Measurements from ENCODE around the gene RNF150.
"Not testable (repeated sequence)": the region's sequence is repeated elsewhere in the genome, so short reads cannot be mapped to it uniquely, and the experiment has no call there.

The RNF150 gene

GRCh38 chr4:141078871-141079270, 54.4 kb downstream of the RNF150 start:
- in situ Hi-C loops (cut with MboI; ENCODE audit: low sequenced_read_pairs) = no loop called here

GRCh38 chr4:141077611-141078225, 55.6 kb downstream of the RNF150 start:
- in situ Hi-C loops (cut with MboI; ENCODE audit: low sequenced_read_pairs) = no loop called here

DNA sequence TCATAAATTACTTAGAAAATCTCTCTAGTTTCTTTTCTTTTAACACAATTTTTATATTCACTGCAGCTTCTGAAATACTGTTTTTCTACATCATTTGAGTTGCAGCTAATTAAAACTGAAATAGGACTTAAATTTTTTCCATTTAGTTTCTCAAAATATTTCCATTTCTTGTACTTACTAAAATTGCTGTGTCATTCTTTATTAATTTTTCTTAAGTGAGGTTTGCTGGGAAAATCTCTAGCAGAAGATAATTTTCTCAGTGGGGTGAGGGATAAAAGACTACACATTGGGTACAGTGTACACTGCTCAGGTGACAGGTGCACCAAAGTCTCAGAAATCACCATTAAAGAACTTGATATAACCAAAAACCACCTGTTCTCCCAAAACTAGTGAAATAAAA, 57.7 kb downstream of the RNF150 start:
- in situ Hi-C loops (cut with MboI; ENCODE audit: low sequenced_read_pairs) = no loop called here

DNA sequence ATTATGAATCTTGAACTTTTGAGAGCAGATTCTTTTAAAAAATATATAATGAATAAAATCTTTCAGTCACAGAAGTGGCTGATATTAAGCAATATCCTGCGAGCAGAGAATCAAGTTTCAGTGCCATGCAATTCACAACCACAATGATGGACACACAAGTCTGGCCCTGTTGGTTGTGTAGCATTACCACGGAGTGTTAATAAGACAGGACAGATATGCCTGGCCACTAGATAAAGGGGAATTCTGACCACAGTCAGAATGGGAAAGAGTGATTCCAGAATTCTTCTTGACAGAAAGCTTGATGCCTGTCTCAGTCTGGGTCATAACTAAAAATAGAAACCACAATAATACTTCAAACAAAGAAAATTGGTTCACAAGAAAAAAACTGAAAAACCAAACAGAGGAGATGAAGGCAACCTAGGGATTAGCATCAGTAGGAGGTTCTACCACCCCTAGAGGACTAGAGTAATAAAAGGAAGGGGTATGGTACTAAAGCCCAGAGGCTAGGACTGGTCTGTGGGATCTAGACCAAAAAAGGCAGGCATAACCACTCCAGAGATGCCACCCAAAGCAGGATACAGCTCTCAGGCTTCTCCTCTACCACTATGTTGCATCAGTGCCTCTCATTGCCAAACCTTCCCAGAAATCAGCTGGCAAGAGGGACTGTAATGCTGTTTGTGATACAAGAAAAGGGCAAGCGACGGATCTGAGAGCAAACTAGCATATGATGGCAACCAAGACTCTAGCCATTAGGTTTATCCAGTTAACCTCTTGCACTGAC, 59.0 kb downstream of the RNF150 start:
- in situ Hi-C loops (cut with MboI; ENCODE audit: low sequenced_read_pairs) = no loop called here

DNA sequence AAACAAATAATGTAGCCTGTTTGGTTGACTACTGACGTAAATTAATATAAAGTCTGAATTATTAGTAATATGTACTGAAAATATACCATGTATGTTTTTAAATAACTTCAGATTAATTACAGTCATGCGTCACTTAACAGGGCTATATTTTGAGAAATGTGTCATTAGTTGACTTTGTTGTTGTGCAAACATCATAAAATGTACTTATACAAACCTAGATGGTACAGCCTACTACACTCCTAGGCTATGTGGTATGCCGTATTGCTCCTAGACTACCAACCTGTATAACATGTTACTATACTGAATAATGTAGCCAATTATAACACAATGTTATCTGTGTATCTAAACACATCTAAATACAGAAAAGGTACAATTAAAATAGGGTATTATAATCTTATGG, 66.6 kb downstream of the RNF150 start:
- in situ Hi-C loops (cut with MboI; ENCODE audit: low sequenced_read_pairs) = no loop called here

- in situ Hi-C loops (cut with MboI; ENCODE audit: low sequenced_read_pairs) = no loop called here
Observed at GRCh38 chr4:141065872-141066271, 67.4 kb downstream of the RNF150 start.

GRCh38 chr4:141062651-141063050, 70.6 kb downstream of the RNF150 start:
- in situ Hi-C loops (cut with MboI; ENCODE audit: low sequenced_read_pairs) = no loop called here

- in situ Hi-C loops (cut with MboI; ENCODE audit: low sequenced_read_pairs) = no loop called here
Observed at GRCh38 chr4:141058591-141059512, 74.4 kb downstream of the RNF150 start.

GRCh38 chr4:141057582-141057981, 75.7 kb downstream of the RNF150 start:
- in situ Hi-C loops (cut with MboI; ENCODE audit: low sequenced_read_pairs) = no loop called here

DNA sequence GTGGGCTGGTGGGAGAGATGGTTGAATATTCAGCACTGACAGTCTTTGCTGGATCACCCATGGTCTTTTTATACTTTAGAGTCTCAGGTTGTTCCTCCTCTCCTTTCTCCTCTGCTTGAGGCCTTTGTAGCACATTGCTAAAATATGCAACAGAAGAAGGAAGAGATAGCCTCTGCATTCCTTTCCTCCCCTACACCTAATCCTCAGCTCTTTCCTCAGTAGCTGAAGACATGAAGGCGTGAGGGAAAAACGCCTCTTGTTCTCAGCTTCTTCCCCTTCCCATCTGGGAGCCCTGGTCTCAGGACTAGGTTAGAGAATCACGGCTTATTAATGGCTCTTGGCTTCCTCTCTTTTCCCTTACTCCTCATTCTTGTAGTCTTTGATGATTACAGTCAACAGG, 76.8 kb downstream of the RNF150 start:
- in situ Hi-C loops (cut with MboI; ENCODE audit: low sequenced_read_pairs) = no loop called here

- in situ Hi-C loops (cut with MboI; ENCODE audit: low sequenced_read_pairs) = no loop called here
Observed at GRCh38 chr4:141054446-141054845, 78.8 kb downstream of the RNF150 start.

DNA sequence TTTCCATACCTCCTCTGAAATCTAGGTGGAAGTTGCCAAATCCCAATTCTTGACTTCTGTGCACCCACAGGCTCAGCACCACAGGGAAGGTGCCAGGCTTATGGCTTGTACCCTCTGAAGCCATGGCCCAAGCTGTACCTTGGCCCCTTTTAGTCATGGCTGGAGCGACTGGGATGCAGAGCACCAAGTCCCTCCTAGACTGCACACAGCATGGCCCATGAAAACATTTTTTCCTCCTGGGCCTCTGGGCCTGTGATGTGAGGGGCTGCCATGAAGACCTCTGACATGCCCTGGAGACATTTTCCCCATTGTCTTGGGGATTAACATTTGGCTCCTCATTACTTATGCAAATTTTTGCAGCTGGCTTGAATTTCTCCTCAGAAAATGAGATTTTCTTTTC, 82.3 kb downstream of the RNF150 start:
- in situ Hi-C loops (cut with MboI; ENCODE audit: low sequenced_read_pairs) = not testable (repeated sequence)

DNA sequence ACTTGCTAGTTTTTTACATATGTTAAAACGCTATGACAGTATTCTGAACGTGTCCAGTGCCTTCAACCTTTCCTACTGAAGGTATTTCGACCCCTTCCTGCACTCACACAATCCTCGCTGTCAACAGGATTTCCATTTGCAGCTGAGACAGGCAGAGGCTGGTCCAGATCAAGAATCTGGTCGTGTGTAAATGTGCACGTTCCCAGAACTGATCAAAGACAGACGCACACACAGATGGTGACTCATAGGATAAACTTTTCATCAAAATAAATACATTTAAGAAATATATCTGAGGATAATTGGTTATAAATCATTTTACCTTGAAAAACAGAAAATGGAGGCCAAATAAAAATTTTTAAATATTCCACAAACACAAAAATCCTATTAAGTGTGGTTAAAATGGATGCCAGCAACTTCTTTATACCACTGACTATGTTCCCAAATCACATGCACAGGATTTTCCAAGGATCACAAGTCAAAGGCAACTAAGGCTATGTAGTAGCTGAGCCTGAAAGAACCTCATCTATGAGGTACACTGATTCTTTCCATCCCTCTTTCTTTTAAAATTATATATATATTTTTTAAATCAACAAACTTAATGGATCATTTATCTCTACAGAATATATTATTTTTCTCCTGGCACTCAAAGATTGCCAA, 85.9 kb downstream of the RNF150 start:
- in situ Hi-C loops (cut with MboI; ENCODE audit: low sequenced_read_pairs) = no loop called here

- in situ Hi-C loops (cut with MboI; ENCODE audit: low sequenced_read_pairs) = no loop called here
Observed at GRCh38 chr4:141046255-141046654, 87.0 kb downstream of the RNF150 start.

- in situ Hi-C loops (cut with MboI; ENCODE audit: low sequenced_read_pairs) = no loop called here
Observed at GRCh38 chr4:141045848-141046247, 87.4 kb downstream of the RNF150 start.

DNA sequence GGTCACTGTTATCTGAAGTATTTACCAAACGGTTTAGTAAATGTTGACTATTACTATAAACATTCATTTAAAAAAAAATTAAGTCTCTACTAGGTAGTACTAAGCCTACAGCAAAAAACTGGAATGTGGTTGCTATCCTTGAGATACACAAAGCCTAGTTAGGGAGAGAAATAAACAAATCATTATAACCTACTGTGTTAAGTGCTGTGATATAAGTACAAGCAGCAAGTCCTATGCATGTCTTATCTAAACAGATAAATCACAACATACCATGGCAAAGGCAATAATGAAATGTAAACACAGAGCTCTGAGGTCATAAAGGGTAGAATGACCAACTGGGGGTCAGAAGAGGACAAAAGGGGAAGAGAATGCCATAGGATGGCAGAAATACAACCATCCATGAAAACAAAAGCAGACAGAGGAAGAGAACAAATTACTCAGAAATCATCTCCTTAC, 92.2 kb downstream of the RNF150 start:
- in situ Hi-C loops (cut with MboI; ENCODE audit: low sequenced_read_pairs) = no loop called here

- in situ Hi-C loops (cut with MboI; ENCODE audit: low sequenced_read_pairs) = no loop called here
Observed at GRCh38 chr4:141039156-141039555, 94.1 kb downstream of the RNF150 start.

DNA sequence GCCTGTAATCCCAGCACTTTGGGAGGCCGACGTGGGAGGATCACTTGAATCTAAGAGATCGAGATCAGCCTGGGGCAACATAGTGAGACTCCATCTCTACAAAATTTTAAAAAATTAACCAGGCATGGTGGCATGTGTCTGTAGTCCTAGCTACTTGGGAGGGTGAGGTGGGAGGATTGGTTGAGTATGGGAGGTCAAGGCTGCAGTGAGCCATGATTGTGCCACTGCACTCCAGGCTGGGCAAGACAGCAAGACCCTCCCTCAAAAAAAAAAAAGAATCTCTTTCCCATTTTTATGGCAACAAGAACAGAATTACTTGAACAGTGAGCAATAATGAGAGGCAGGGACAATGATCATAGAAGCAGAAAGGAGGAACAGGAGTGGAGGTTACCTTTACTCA, 94.8 kb downstream of the RNF150 start:
- in situ Hi-C loops (cut with MboI; ENCODE audit: low sequenced_read_pairs) = no loop called here

GRCh38 chr4:141037446-141037845, 95.8 kb downstream of the RNF150 start:
- in situ Hi-C loops (cut with MboI; ENCODE audit: low sequenced_read_pairs) = no loop called here

DNA sequence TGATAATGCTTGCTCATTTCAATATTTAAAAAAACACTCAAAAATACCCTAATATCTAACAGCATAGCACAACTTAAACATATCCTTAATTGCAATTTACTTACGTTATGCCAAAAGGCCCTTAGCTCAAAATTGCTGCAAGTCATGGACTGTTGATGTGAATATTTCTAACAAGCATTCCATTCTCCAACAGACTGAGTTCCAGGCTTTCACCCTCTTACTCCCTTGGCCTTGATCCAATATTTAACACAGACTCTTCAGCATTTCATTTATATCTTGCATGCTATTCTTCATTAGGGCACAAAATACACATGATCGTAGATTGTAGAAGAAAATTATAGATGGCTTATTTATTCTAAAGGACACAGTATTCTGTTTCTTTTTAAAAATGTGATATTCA, 96.5 kb downstream of the RNF150 start:
- in situ Hi-C loops (cut with MboI; ENCODE audit: low sequenced_read_pairs) = no loop called here

- in situ Hi-C loops (cut with MboI; ENCODE audit: low sequenced_read_pairs) = no loop called here
Observed at GRCh38 chr4:141035920-141036319, 97.3 kb downstream of the RNF150 start.

All from HL-60/S4 (cell line).